Measurements from ENCODE around the gene CRAMP1. TPM values are rescaled to one million over a fixed set of nuclear protein-coding genes. Genes with fewer than 3 reads are reported as not detected.

CRAMP1 gene
- total and polyA plus RNA-seq, 12 donors, result 3.2 to 13.8 (median 10.5) TPM

GRCh38 chr16:1613211-1613622 is 1.1 kb downstream of the CRAMP1 start:
- H3K27me3 ChIP-seq, result no peaks in the 10 kb centered on the region
- 2 to 4% methylated on average over 20 of the region's 20 CpGs for WGBS, 2 donors
- H3K4me1 ChIP-seq, result peaks cover 8 to 64% (median 47%) of the 10 kb centered on the region in 9 donors
- intact Hi-C loops (cut with DNase I), result loop anchor here in 8 of 10 donors (2.0 to 10.0 kb wide), 8 partner anchors 66 to 192 kb away; partner anchors contain the start of genes TELO2 (in 4 of the 8), MAPK8IP3 (in 3 of the 8), TMEM204 (in 3 of the 8) and UQCC4 (in 1 of the 8)
- peak overlapping the region; percentile 75 to 97 (median 94) for H3K4me3 ChIP-seq
- H3K27ac ChIP-seq, result peak overlapping the region in 8 of 10 donors; percentile 79 to 88 (median 87)
- TF ChIP-seq, protein P1, sequence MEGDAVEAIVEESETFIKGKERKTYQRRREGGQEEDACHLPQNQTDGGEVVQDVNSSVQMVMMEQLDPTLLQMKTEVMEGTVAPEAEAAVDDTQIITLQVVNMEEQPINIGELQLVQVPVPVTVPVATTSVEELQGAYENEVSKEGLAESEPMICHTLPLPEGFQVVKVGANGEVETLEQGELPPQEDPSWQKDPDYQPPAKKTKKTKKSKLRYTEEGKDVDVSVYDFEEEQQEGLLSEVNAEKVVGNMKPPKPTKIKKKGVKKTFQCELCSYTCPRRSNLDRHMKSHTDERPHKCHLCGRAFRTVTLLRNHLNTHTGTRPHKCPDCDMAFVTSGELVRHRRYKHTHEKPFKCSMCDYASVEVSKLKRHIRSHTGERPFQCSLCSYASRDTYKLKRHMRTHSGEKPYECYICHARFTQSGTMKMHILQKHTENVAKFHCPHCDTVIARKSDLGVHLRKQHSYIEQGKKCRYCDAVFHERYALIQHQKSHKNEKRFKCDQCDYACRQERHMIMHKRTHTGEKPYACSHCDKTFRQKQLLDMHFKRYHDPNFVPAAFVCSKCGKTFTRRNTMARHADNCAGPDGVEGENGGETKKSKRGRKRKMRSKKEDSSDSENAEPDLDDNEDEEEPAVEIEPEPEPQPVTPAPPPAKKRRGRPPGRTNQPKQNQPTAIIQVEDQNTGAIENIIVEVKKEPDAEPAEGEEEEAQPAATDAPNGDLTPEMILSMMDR (IDR thresholded peaks at IDR 0.05), result no peak
- DNase-seq (no peak), ATAC-seq (no peak)
- no peaks in the 10 kb centered on the region for H3K9me3 ChIP-seq
- H3K36me3 ChIP-seq, result peaks cover 0 to 27% (median 3%) of the 10 kb centered on the region in 9 donors

DNA sequence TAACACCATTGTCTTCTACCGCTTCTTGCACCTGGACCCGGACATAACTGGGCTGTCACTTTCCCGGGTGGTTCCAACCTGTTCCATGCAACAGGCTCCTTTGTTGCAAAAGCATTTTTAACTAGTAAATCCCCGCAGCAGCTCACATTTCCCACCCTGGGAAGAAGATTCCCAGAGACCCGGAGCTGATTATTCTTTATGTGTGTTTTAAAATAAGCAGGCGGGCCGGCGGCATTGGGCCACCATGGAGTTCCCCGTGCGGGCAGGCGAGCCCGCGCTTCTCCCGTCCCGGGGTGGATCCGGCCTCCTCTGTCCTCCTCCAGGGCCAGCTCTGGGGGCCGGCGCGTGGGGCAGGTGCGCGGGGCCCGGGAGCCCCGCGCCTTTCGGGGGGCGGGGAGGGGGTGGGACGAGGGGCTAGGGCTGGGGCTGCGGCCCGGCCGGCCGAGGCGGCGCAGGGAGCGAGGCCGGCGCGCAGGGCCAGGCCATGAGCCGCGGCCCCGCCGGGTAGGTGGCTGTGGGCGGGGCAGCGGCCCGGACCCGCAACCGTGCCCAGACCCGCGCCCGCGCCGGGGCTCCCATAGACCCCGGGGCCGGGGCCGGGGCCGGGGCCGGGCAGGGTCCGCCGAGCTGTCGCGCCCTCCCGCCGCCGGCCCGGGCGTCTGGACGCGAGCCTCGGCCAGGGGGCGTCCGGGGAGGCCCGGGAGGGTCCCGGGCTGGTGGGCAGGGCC is 1.7 kb downstream of the CRAMP1 start:
- H3K4me1 ChIP-seq, result peaks cover 8 to 64% (median 47%) of the 10 kb centered on the region in 9 donors
- ATAC-seq (no peak), DNase-seq (peak in 1 of 2 donors; percentile 16)
- intact Hi-C loops (cut with DNase I), result loop anchor here in 8 of 10 donors (2.0 to 10.0 kb wide), 8 partner anchors 67 to 193 kb away; partner anchors contain the start of genes TELO2 (in 4 of the 8), MAPK8IP3 (in 3 of the 8), TMEM204 (in 3 of the 8) and UQCC4 (in 1 of the 8)
- H3K27ac ChIP-seq, result peak overlapping the region in 9 of 10 donors; percentile 18 to 88 (median 80)
- peak overlapping the region; percentile 5 to 97 (median 94) for H3K4me3 ChIP-seq
- TF ChIP-seq, protein P1 (IDR thresholded peaks at IDR 0.05), result no peak
- 1% methylated on average over 65 to 72 of the region's 72 CpGs for WGBS, 2 donors
- no peaks in the 10 kb centered on the region for H3K9me3 ChIP-seq
- peaks cover 0 to 34% (median 5%) of the 10 kb centered on the region in 9 donors for H3K36me3 ChIP-seq
- H3K27me3 ChIP-seq, result no peaks in the 10 kb centered on the region

DNA sequence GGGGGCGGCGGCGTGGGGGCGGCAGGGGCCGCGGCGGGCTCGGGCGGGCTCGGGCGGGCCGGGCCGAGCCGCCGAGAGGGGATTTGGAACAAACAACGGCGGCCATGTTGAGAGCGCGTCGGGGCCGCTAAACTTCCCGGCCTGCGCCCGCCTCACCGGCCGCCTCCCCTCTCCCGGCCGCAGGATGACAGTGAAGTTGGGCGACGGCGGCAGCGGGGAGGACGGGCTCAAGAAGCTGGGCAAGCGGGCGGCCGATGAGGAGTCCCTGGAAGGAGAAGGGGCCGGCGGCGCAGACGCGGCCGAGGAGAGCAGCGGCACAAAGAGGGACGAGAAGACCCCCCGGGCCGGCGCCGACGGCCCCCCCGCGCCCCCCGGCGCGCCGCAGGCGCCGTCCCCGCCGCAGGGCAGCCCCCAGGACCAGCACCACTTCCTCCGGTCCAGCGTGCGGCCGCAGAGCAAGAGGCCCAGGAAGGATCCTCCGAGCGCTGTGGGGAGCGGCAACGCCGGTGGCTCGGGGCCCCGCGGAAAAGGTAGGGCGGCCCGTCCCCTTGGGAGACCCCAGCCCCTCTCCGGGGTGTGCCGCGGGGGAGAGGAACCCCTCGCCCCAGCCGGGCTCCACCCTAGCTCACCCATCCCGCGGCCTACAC is 2.4 kb downstream of the CRAMP1 start:
- DNase-seq, result peak; percentile 22 to 28
- peak overlapping the region; percentile 37 to 96 (median 82) for H3K4me3 ChIP-seq
- H3K36me3 ChIP-seq, result peaks cover 0 to 41% (median 5%) of the 10 kb centered on the region in 9 donors
- H3K27me3 ChIP-seq, result no peaks in the 10 kb centered on the region
- H3K9me3 ChIP-seq, result no peaks in the 10 kb centered on the region
- intact Hi-C loops (cut with DNase I), result loop anchor here in 7 of 10 donors (5.0 to 10.0 kb wide), 6 partner anchors 67 to 122 kb away; partner anchors contain the start of genes TELO2 (in 4 of the 7), MAPK8IP3 (in 3 of the 7) and TMEM204 (in 3 of the 7)
- TF ChIP-seq, protein P1 (IDR thresholded peaks at IDR 0.05), result no peak
- ATAC-seq, result no peak
- WGBS, 2 donors, result 0 to 1% methylated on average over 57 to 78 of the region's 80 CpGs
- H3K27ac ChIP-seq, result peak overlapping the region; percentile 73 to 91 (median 86)
- H3K4me1 ChIP-seq, result peaks cover 8 to 61% (median 46%) of the 10 kb centered on the region in 9 donors

DNA sequence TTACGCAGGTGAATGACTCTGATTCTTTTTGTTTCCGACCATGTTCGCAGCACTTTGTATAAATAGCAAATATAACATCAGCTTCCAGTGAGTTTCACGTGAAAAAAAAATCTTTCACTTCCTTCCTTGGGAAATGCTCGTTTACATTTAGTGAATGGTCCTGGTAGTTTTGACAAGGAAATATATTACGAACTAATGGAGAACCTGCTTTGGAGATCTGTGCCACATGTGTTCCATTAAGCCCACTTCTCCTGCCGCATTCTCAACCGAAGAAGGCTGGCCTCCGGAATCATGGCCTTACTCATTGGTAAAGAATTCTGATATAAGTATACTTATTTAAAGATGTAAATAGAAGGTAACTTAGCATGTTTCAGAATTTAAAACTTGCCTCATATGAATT is 3.6 kb downstream of the CRAMP1 start:
- Histone ChIP-seq H3K9me3 (no peaks in the 10 kb centered on the region), H3K27me3 (no peaks in the 10 kb centered on the region), H3K4me1 (peaks cover 8 to 52% (median 37%) of the 10 kb centered on the region in 9 donors), H3K4me3 (peak overlapping the region in 7 of 10 donors; percentile 65 to 96 (median 94)), H3K36me3 (peaks cover 0 to 53% (median 11%) of the 10 kb centered on the region in 9 donors), H3K27ac (peak overlapping the region in 7 of 10 donors; percentile 84 to 91 (median 87))
- intact Hi-C loops (cut with DNase I), result loop anchor here in 3 of 10 donors (5.0 to 10.0 kb wide), 3 partner anchors 89 to 123 kb away; partner anchors contain the start of genes TELO2 (in 2 of the 3) and MAPK8IP3 (in 1 of the 3)
- WGBS, 2 donors, result 56 to 60% methylated on average over 9 of the region's 9 CpGs
- DNase-seq (no peak), ATAC-seq (no peak)
- TF ChIP-seq, protein P1 (IDR thresholded peaks at IDR 0.05), result no peak

Measured in heart right ventricle (tissue), 16 donors.